Measurements from ENCODE around the gene EIF4G3.

DNA sequence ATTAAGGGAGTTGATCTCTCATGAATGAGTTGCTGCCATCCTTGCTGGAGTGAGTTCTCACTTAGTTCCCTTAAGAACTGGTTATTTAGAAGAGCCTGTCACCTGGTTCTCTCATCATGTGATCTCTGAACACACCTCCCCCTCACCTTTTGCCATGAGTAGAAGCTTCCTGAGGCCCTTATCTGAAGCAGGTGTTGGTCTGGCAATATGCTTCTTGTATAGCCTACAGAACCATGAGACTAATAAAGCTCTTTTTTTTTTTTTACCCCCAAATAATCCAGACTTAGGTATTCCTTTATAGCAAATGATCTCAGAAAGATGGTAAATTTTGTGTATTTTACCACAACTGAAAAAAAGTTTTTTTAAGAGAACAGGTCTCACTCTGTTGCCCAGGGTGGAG lies 158.0 kb downstream of the EIF4G3 start:
- TF ChIP-seq POLR2AphosphoS5 (IDR thresholded peaks at IDR 0.05; ENCODE audit: low read depth, low read length), result no peak
- TF ChIP-seq POLR2A (IDR thresholded peaks at IDR 0.05; ENCODE audit: low read depth, low read length), result no peak
- no peak for TF ChIP-seq TAF1 (IDR thresholded peaks at IDR 0.05; ENCODE audit: borderline replicate concordance, low read depth, low read length)
